ENCODE measurements around the gene RAB37.

GRCh38 chr17:74742153-74742515 is 5.1 kb downstream of the RAB37 start:
- peak; percentile 48 to 79 (median 76) for TF ChIP-seq POLR2AphosphoS5 (IDR thresholded peaks at IDR 0.05)
- no peak for TF ChIP-seq POLR2A (IDR thresholded peaks at IDR 0.05)

Measured in spleen (tissue), 3 donors.